ENCODE results near the gene PACC1. TPM values are rescaled to one million over a fixed set of nuclear protein-coding genes. Genes with fewer than 3 reads are reported as not detected.

PACC1 gene
- total and polyA plus RNA-seq, 2 donors (not counting 3 experiments of a cell fraction or from before 2014, with no cell fraction given): 21.0 to 22.3 TPM

GRCh38 chr1:212401042-212401441 lies 13.6 kb downstream of the PACC1 start:
- dilution Hi-C loops (cut with MboI; ENCODE audit: extremely low pct_ligation_motif_present, low sequenced_read_pairs) (no loop called here), intact Hi-C loops (cut with micrococcal nuclease) (no loop called here)
- TF ChIP-seq POLR2A (IDR thresholded peaks at IDR 0.05; ENCODE audit: low read depth, low read length) (no peak), FOS (IDR thresholded peaks at IDR 0.05; ENCODE audit: borderline replicate concordance, insufficient read depth, low read length) (no peak), JUN (IDR thresholded peaks at IDR 0.05; ENCODE audit: borderline replicate concordance, insufficient read depth, insufficient read length, low read depth) (no peak), CTCF (IDR thresholded peaks at IDR 0.05; ENCODE audit: extremely low read depth in 1 of 2, insufficient read depth in 1 of 2, low read depth in 1 of 2, low read length in 2 of 2) (no peak), POLR2AphosphoS5 (IDR thresholded peaks at IDR 0.05; ENCODE audit: insufficient read depth, low read depth, low read length) (no peak), MYC (IDR thresholded peaks at IDR 0.05; ENCODE audit: low read depth, low read length) (no peak), EZH2 (IDR thresholded peaks at IDR 0.05; ENCODE audit: borderline replicate concordance, low read depth, low read length, severe bottlenecking) (no peak), GATA2 (IDR thresholded peaks at IDR 0.05; ENCODE audit: insufficient read depth, insufficient read length, low read depth, low read length) (no peak), MAX (IDR thresholded peaks at IDR 0.05; ENCODE audit: insufficient read depth, insufficient read length) (no peak)
- H3K4me2 ChIP-seq (ENCODE audit: insufficient read depth, low read length): no peak overlapping the region
- H3K27ac ChIP-seq (ENCODE audit: insufficient read depth, low read depth, low read length): no peak overlapping the region
- no peaks in the 10 kb centered on the region for H3K9me1 ChIP-seq (replicated peaks; ENCODE audit: control insufficient read depth, extremely low read depth, insufficient read depth, low read length)
- H3K9ac ChIP-seq (replicated peaks; ENCODE audit: extremely low read depth, insufficient read depth, low read length): no peak overlapping the region
- ChIA-PET CTCF (no interaction called here), POLR2A (no interaction called here)
- H3K9me3 ChIP-seq (replicated peaks; ENCODE audit: control insufficient read depth, insufficient read depth, low read length): no peaks in the 10 kb centered on the region
- no peaks in the 10 kb centered on the region for H4K20me1 ChIP-seq (replicated peaks; ENCODE audit: control insufficient read depth, extremely low read depth, insufficient read depth, low read length)
- H2AFZ ChIP-seq (ENCODE audit: low read depth, low read length): no peak overlapping the region
- no peak for FAIRE-seq
- no peaks in the 10 kb centered on the region for H3K36me3 ChIP-seq (ENCODE audit: control insufficient read depth in 2 of 2, extremely low read depth in 1 of 2, insufficient read depth in 2 of 2, low read length in 2 of 2)
- H3K4me3 ChIP-seq (replicated peaks in 1 of 3; ENCODE audit: insufficient read depth in 1 of 3, low read depth in 1 of 3, low read length in 3 of 3): no peak overlapping the region
- no peak for DNase-seq (ENCODE audit: low read depth, low spot score)
- BruUV-seq (replicated peaks): no TSS peak
- no peaks in the 10 kb centered on the region for H3K79me2 ChIP-seq (ENCODE audit: control insufficient read depth, insufficient read depth, low read length)
- no peaks in the 10 kb centered on the region for H3K27me3 ChIP-seq (ENCODE audit: control insufficient read depth in 2 of 2, insufficient read depth in 2 of 2, low read length in 2 of 2)
- peaks cover 4% of the 10 kb centered on the region for H3K4me1 ChIP-seq (ENCODE audit: control insufficient read depth, extremely low read depth, insufficient read depth, low read length)
